Cardiac fibroblast (primary cell): ENCODE measurements around the gene SSRP1.
A peak's percentile ranks its signal among the peaks of the same experiment; 100 is the strongest.
"Not testable (repeated sequence)": the region's sequence is repeated elsewhere in the genome, so short reads cannot be mapped to it uniquely, and the experiment has no call there.

Experiments used
- DNase-seq, 2 donors: peaks; one replicate each; pipeline versions ENCODE4 v3.0.0 to v3.0.0-alpha.2; 2010; ENCODE audit warnings: low read depth in 2 of 2
- H3K4me3 ChIP-seq, 2 donors: replicated peaks in 1 of 2; 1 replicate in 1 of 2; 2 replicates in 1 of 2; pipeline ENCODE4 v1.5.1; 2011; ENCODE audit warnings: low read depth in 2 of 2, low read length in 2 of 2, mild to moderate bottlenecking in 2 of 2, moderate library complexity in 1 of 2
- TF ChIP-seq, protein P1 (sequence below): IDR thresholded peaks from one replicate; pipeline ENCODE4 v1.5.1; 2011; ENCODE audit warnings: low read depth, mild to moderate bottlenecking, low read length, inconsistent platforms

The SSRP1 gene

DNA sequence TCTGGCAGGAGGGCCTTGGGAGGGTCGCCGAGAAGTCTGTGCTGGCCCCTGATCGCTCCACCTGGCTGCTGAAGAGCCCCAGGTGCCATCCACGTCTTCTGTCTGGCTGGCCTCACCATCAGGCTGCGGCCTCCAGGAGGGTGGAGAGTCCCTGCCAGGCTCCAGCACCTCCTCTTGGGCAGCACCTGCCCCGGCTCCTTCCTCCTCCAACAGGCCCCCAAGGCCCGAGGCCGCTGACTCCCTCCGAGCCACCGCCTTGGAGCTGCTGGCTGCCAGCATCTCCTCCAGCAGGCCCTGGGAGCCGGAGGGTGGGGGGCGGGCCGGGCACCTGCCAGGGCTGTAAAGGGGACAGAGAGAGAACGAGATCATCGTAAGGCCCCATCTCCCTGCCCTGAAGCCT is 33.2 kb downstream of the SSRP1 start:
- DNase-seq: no peak
- no peak overlapping the region for H3K4me3 ChIP-seq
- TF ChIP-seq, protein P1, sequence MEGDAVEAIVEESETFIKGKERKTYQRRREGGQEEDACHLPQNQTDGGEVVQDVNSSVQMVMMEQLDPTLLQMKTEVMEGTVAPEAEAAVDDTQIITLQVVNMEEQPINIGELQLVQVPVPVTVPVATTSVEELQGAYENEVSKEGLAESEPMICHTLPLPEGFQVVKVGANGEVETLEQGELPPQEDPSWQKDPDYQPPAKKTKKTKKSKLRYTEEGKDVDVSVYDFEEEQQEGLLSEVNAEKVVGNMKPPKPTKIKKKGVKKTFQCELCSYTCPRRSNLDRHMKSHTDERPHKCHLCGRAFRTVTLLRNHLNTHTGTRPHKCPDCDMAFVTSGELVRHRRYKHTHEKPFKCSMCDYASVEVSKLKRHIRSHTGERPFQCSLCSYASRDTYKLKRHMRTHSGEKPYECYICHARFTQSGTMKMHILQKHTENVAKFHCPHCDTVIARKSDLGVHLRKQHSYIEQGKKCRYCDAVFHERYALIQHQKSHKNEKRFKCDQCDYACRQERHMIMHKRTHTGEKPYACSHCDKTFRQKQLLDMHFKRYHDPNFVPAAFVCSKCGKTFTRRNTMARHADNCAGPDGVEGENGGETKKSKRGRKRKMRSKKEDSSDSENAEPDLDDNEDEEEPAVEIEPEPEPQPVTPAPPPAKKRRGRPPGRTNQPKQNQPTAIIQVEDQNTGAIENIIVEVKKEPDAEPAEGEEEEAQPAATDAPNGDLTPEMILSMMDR: no peak

DNA sequence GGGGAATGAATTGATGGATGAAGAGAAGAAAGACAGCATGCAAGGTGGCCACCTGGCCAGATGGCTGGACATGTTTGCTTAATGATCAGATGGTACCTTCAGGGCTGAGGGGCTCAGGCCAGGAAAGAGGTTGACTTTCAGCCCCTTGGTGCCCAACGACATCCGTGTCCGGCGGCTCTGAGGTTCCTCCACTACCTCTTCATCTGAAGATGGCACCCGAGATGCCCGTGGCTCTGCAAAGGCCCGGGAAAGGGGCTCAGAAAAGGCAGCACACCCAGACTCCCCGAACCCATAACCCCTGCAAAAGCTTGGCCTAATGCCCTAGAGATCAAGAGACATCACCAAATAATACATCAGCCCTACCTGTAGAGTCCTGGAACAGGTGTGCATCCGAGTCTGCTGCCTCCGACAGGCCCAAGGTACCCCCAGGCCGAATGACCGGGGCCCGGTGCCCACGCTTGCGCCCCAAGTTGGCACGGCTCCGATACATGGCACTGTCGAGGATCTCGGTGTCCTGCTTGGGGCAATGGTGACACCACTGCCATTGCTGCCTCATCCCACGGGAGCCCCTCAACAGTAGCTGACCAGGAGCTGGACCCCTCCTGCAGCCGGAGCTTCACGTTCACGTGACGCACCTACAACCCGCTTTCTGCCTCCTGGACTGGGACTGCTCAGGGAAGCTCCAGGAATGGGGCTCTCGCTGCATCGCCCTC is 33.8 kb downstream of the SSRP1 start:
- DNase-seq: no peak
- H3K4me3 ChIP-seq: no peak overlapping the region
- TF ChIP-seq, protein P1: no peak

DNA sequence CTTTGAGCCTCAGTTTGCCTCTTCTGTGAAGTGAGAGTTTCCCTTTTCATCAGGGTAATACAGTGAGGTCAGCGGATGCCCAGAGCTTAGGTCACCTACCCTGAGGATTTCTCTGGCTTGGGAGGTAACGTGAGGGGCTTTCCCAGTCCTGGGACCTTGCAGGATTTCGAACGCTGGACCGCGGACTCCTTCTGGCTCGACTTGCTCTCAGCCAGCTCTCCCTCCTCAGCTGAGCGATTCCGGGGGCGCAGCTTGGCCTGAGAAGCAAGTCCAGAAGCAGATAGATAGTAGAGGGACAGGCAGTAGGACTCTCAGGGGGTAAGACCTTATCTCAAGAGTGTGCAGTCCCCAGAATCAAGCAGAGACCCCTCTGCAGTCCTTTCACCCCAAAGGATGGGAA is 34.9 kb downstream of the SSRP1 start:
- no peak overlapping the region for H3K4me3 ChIP-seq
- DNase-seq: no peak
- TF ChIP-seq, protein P1: no peak

DNA sequence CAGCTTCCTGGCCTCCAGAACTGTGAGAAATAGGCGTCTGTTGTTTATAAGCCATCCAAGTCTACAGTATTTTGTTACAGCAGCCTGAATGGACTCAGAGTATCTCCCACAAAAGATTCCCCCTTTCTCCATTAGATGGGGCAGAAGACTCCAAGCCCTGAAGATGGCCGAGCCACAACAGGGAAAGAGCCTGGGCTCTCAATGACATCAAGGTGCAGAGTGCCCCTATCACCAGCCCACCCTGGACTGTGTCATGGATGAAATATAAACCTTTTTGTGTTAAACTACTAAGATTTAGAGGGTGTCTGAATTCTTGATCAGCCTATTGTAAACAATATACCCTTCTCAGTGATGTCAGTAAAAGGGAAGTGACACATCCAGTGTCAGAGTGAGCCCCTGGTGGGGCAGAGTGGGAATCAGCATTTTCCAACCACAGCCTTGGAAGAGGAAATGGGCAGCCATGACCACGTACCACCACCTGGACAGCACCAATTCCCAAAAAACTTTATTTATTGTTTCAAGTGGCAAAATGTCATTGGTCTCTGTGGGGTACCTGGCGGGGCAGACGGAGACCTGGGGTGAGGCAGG is 36.4 kb downstream of the SSRP1 start:
- TF ChIP-seq, protein P1: no peak
- no peak for DNase-seq

DNA sequence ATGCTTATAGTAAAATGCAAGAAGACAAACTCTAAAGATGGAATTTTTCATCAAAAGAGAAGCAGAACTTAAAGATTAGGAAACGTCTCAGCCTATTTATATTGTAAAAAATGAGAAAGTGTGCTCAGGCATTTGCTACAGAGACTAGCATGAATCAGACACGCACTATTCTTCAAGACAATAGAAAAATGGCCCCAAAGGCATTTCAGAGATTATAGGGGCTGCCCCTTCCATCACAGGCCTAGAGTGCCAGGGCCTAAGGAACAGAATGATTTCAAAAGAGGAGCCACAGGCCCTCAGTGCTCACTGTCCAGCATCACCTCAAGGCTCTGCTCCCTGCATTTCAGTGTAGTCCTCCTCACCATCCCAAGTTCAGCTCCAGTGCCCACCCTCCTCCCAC is 38.5 kb downstream of the SSRP1 start:
- TF ChIP-seq, protein P1: no peak
- peak in 1 of 2 donors; percentile 59 for DNase-seq
- no peak overlapping the region for H3K4me3 ChIP-seq

More for the DNA sequence above, 36.4 kb downstream of the SSRP1 start:
- no peak overlapping the region for H3K4me3 ChIP-seq

DNA sequence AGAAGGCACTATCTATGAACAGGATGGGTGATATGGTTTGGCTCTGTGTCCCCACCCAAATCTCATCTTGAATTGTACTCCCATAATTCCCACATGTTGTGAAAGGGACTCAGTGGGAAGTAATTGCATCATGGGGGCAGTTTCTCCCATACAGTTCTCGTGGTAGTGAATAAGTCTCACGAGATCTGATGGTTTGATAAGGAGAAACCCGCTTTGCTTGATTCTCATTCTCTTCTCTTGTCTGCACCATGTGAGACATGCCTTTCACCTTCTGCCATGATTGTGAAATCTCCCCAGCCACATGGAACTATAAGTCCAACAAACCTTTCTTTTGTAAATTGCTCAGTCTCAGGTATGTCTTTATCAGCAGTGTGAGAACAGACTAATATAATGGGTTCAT is 39.5 kb downstream of the SSRP1 start:
- H3K4me3 ChIP-seq: not testable (repeated sequence)
- peak in 1 of 2 donors; percentile 24 for DNase-seq

DNA sequence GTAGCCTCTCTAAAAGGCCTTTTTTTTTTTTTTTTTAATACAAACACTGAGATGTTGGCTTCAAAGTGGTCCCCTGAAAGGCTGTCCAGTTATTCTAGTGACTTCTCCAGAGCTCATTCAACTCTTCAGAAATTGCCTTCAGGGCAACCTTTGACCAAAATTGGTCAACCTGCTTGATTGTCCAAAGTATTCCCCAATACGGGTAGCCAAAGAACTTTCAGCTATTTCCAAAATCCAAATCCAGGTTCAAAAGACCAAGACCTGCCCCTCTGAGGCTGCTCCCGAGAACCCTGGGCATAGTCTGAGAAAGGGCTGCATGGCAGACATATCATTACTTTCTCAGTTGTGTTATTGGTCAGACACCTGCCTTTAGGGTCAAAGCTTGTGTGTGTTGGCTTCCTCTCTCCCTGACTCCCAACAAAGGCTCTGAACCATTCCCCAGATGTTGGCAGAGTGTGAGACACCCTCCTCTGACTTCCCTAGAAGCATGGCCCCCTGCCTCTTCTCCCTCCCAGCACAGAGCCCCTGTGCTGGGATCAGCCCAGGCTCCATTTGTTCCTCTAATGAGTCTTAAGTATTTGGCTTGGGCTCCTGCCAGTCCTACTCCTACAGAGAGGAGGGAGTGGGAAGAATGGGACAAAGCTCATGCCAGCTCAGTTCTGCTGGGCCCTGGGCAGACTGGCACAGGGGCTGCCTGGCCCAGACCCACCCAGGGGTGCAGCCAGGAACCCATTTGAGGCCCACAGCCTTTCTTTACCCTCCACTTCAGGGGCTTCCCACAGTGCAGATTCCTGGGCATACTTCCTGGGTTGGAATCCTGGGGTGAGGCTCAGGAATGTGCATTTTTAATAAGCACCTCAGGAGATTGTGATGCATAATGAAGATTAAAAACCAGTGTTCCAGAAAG is 41.2 kb downstream of the SSRP1 start:
- TF ChIP-seq, protein P1: no peak
- DNase-seq: peak; percentile 53 to 68
- no peak overlapping the region for H3K4me3 ChIP-seq
